ENCODE measurements around the gene PI4K2B.

DNA sequence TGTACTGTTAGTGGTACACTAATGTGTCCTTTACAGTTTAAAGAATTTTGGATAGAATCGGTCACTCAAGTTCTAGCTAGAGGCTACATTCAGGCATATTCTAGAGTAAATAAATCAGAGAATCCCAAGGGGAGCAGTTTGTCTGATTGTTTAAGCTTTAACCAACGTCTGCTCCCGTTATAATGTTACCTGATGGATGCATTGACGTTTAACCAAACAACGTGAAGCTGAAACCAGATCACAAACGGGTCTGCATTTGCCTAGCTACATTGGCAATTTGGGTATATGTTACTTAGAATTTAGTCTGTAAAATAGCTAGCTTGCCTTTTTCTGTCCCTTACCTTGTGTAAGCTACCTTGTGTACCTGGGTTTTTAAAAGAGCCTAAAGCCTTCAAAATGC lies 1.6 kb downstream of the PI4K2B start:
- TF ChIP-seq EZH2phosphoT487 (IDR thresholded peaks at IDR 0.05; ENCODE audit: borderline replicate concordance, low read length): no peak
- TF ChIP-seq, protein P1, sequence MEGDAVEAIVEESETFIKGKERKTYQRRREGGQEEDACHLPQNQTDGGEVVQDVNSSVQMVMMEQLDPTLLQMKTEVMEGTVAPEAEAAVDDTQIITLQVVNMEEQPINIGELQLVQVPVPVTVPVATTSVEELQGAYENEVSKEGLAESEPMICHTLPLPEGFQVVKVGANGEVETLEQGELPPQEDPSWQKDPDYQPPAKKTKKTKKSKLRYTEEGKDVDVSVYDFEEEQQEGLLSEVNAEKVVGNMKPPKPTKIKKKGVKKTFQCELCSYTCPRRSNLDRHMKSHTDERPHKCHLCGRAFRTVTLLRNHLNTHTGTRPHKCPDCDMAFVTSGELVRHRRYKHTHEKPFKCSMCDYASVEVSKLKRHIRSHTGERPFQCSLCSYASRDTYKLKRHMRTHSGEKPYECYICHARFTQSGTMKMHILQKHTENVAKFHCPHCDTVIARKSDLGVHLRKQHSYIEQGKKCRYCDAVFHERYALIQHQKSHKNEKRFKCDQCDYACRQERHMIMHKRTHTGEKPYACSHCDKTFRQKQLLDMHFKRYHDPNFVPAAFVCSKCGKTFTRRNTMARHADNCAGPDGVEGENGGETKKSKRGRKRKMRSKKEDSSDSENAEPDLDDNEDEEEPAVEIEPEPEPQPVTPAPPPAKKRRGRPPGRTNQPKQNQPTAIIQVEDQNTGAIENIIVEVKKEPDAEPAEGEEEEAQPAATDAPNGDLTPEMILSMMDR (conservative IDR thresholded peaks at IDR 0.05; ENCODE audit: low read depth, low read length): no peak
